Measurements from ENCODE around the gene PIK3IP1.

The PIK3IP1 gene

GRCh38 chr22:31274017-31274416, 18.3 kb downstream of the PIK3IP1 start:
- no peak overlapping the region for H3K4me3 ChIP-seq (replicated peaks; ENCODE audit: low read depth, low read length)
- DNase-seq (ENCODE audit: low read depth) = no peak
- TF ChIP-seq, protein P1, sequence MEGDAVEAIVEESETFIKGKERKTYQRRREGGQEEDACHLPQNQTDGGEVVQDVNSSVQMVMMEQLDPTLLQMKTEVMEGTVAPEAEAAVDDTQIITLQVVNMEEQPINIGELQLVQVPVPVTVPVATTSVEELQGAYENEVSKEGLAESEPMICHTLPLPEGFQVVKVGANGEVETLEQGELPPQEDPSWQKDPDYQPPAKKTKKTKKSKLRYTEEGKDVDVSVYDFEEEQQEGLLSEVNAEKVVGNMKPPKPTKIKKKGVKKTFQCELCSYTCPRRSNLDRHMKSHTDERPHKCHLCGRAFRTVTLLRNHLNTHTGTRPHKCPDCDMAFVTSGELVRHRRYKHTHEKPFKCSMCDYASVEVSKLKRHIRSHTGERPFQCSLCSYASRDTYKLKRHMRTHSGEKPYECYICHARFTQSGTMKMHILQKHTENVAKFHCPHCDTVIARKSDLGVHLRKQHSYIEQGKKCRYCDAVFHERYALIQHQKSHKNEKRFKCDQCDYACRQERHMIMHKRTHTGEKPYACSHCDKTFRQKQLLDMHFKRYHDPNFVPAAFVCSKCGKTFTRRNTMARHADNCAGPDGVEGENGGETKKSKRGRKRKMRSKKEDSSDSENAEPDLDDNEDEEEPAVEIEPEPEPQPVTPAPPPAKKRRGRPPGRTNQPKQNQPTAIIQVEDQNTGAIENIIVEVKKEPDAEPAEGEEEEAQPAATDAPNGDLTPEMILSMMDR (IDR thresholded peaks at IDR 0.05; ENCODE audit: low read length, missing control alignments) = no peak

DNA sequence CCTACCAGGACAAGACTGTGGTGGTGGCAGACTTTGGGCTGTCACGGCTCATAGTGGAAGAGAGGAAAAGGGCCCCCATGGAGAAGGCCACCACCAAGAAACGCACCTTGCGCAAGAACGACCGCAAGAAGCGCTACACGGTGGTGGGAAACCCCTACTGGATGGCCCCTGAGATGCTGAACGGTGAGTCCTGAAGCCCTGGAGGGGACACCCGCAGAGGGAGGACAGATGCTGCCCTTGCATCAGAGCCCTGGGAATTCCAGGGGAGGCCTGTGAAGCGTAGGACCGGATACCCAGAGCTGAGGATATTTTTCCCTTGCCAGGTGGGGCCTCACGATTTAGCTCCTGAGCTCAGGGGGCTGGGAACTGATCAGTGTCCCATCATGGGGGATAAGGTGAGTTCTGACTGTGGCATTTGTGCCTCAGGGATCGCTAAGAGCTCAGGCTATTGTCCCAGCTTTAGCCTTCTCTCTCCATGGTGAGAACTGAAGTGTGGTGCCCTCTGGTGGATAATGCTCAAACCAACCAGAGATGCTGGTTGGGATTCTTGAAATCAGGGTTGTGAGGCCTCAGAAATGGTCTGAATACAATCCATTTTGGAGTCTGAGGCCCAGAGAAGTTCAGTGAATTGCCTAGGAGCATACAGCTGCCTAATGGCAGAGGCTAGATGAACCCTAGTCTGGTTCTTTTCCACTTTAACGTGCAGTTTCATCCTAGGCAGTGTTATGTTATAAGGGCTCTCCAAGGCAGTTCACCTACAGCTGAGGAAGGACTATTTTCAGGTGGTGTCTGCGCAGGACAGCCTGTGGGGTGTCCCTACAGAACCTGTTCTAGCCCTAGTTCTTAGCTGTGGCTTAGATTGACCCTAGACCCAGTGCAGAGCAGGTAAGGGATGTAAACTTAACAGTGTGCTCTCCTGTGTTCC, 19.5 kb downstream of the PIK3IP1 start:
- TF ChIP-seq, protein P1 (IDR thresholded peaks at IDR 0.05; ENCODE audit: low read length, missing control alignments) = peak; percentile 82
- no peak overlapping the region for H3K4me3 ChIP-seq (replicated peaks; ENCODE audit: low read depth, low read length)
- peak; percentile 82 for DNase-seq (ENCODE audit: low read depth)

DNA sequence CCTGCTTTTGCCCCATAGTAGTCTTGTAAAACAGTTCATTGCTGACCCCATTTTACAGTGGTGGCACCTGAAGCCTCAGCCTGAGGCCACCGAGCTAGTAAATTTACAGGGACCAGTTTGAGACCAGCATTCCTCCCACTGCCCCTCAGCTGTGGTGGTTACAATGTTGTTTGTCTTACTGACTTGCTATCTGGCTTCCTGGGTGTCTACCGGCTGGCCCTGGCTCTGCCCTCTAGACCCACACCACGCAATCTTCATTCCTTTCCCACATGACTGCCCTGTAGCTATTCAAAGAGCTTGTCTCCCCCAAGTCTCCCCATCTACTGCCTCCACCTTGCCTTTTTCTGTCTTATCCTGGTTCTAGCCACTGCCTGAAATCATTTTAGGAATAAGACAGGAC, 20.8 kb downstream of the PIK3IP1 start:
- DNase-seq (ENCODE audit: low read depth) = no peak
- H3K4me3 ChIP-seq (replicated peaks; ENCODE audit: low read depth, low read length) = no peak overlapping the region
- TF ChIP-seq, protein P1 (IDR thresholded peaks at IDR 0.05; ENCODE audit: low read length, missing control alignments) = no peak

DNA sequence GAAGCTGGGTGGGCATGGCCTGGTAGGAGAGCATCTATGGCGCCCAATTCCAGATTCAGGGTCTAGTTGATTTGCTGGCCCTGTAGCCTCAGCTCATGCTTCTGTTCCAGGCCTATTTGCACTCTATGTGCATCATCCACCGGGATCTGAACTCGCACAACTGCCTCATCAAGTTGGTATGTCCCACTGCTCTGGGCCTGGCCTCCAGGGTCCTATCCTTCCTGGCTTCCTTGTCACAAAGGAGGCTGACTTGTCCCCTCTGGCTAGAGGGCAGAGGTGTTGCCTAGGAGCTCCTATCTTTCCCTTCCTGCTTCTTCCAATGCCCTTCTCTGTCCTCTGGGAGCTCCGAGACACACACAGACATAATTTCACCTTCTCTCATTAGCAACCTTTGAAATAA, 21.3 kb downstream of the PIK3IP1 start:
- H3K4me3 ChIP-seq (replicated peaks; ENCODE audit: low read depth, low read length) = no peak overlapping the region
- DNase-seq (ENCODE audit: low read depth) = no peak
- TF ChIP-seq, protein P1 (IDR thresholded peaks at IDR 0.05; ENCODE audit: low read length, missing control alignments) = no peak

DNA sequence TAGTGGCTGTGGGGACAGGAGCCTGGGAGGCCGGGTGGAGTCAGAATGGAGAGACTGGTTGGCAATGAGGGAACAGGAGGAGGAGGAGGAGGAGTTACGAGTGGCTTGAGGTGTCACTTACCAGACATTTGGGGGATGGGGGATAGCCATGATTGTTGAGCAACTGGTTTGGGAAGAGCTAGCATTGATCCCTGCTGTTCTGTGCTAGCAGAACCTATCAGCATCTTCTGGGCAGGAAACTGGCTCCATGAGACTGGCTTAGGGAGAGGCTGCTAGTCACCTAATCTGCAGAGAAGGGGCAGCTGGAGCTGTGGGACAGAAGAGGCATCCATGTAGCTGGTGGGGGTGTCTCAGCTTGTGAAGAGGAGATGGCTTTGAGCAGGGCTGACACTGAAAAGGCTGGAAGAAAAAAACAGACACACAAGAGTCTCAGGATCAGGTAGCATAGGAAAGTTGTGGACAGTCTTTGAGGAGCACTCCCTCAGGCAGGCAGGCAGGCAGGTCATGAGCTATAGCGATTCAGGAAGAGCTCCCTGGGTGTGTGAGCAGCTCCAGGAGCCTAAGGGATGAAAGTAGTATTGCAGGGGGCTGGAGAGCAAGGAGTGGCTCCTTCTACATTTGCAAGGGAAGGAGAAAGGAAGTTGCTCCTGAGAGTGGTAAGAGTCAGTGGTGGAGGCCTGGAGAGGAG, 22.3 kb downstream of the PIK3IP1 start:
- H3K4me3 ChIP-seq (replicated peaks; ENCODE audit: low read depth, low read length) = no peak overlapping the region
- TF ChIP-seq, protein P1 (IDR thresholded peaks at IDR 0.05; ENCODE audit: low read length, missing control alignments) = no peak
- no peak for DNase-seq (ENCODE audit: low read depth)

DNA sequence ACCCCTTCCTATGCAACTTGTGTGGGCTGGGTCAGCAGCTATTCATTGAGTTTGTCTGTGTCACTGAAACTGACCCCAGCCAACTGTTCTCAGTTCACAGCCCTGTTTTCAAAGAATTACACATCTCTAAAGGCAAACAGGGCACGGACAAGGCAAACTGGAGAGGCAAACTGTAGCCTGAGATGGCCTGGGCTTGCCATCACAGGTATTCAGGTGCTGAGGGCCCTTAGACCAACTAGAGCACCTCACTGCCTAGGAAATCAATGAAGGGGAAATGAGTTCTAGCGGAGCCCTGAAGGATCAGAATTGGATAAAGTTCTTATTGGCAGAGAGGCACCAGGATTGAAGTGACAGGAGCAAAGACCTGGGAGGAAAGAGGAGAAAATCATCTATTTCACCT, 24.0 kb downstream of the PIK3IP1 start:
- TF ChIP-seq, protein P1 (IDR thresholded peaks at IDR 0.05; ENCODE audit: low read length, missing control alignments) = no peak
- H3K4me3 ChIP-seq (replicated peaks; ENCODE audit: low read depth, low read length) = no peak overlapping the region
- no peak for DNase-seq (ENCODE audit: low read depth)
